UCSD-AML1 (cell line): Measurements from ENCODE around the gene STARD4.

ENCODE experiments used
- DNase-seq: peaks from one replicate; lab custom pipeline; 2025; ENCODE audit not compliant: unreplicated experiment; lab: John Stamatoyannopoulos, UW

Gene STARD4

DNA sequence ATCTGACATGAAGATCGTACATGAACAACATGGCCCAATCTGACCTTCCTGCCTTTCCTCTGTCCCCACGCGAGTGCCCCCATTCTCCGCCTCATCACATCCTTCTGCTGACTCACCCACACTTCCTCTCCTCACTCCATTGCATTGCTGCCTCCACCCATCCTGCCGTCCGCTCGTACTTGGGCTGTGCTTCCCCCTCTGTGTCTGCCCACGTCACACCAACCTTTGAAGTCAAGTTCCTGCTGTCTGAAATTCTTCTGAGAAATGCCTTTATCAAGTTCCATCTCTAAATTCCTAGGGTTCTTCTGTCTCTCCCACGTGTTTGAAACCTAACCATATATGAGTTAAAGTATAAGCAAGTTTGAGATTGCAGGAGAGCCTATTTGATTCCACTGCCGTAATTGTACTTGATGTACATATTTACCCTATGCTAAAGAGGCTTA is 18.0 kb upstream of the STARD4 start:
- DNase-seq, result peak; percentile 82

DNA sequence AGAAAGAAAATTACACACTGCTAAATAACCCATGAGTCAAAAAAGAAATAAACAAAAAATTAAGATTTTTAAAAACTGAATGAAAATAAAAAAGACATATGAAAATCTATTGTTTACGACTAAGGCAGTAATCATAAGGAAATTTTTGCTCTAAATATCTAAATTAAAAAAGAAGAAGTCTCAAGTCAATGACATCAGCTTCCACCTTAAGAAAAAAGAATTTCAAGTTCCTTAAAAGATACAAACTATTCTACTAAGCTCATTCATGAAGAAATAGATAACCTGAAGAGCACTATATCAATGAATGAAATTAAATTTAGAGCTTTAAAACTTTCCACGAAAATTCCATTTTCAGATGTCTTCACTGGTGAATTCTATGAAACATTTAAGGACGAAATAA is 15.7 kb upstream of the STARD4 start:
- DNase-seq, result no peak

DNA sequence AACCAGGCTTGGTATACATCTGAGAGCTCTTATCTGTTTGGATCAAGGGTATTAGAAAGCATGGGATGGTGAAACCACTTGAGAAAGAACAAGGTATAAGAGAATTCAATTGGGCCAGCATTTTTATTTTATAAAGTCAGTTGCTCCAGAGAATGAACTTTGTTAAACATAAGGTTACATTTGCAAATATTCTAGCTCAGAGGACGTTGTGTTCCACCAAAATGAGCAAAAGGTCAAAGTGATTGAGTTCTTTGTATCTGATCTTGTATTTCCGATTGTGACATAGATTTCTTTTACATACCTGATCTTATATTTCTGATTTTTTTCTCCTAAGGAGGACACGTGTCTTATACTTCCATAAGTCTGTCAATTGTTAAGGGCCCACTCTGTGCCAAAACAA is 8.6 kb upstream of the STARD4 start:
- no peak for DNase-seq

DNA sequence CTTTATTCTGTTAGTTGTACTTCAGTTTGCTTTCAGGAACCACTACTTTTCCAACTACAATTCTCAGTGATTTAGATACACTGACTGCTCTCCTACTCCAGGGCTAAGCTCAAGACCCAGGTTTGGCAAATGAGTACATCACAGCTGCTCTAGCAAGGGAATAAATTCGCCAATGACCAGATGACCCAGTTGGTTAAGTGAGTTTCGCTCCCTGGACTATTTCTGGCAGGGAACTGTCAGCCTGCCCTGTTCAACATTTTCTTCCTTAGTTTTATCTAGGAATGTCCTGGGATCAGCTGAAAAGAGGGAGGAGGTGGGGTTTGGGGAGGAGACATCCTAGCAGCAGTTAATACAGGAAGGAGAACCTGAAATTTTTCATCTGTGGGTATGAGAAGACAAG is 6.4 kb upstream of the STARD4 start:
- no peak for DNase-seq

DNA sequence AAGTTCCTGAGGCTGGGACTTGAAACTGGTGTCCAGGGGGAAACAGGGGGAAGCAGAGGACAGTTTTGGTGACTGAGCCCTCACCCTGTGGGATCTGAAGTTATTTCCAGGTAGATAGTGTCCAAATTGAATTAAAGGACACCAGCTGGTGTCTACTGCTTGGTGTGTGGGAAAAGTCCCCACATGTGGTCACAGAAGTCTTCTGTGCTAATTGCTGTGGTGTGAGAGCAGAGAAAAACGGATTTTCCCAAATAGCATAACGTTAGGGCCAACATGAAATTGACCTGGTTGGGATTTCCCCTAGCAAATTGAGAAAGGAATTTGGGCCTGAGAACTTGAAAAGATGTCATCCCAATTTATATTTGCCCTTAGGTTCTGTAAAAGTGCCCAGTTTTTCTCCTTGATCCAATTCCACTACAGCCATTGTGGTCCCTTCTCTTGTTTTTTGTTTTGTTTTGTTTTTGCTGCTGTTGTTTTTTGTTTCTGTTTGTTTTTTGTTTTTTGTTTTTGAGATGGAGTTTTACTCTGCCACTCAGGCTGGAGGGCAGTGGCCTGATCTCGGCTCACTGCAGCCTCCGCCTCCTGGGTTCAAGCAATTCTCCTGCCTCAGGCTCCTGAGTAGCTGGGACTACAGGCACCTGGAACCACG is 5.6 kb upstream of the STARD4 start:
- no peak for DNase-seq

DNA sequence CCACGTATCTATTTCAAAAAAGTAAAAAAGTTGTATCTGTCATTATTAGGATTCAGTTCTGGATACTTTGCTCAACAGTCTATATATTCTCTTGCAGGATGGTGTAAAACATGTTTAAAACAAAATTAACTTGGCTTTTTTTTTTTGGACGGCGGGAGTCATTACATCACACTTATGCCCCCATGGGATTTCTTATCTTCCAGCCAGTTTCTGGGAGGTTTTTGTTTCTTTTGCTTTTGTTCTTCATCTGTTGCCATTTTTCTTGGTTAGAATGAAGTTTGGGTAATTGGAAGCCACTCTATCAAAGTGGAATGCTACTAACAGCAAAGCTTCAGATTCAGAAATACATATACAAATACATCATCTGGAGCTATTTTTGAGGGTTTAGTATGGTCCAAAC is 1.8 kb upstream of the STARD4 start:
- DNase-seq, result no peak

DNA sequence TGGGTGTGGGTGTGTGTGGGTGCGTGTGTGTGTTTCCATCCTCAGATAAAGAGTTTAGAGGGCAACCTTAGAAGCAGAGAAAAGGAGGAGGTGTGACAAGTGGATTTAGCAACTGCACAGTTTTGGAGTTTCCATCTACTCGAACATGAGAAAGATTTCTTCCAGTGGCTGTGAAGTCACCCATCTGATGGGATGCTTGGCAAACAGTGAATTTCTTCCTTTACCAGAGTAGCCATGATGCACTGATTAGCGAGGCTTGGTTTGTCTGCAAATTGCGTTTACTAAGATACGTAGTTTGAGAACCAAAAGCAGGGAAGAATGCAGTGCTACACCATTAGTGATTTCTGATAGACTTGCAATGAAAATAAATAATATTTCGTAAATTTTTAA is 791 bp upstream of the STARD4 start:
- DNase-seq, result no peak

DNA sequence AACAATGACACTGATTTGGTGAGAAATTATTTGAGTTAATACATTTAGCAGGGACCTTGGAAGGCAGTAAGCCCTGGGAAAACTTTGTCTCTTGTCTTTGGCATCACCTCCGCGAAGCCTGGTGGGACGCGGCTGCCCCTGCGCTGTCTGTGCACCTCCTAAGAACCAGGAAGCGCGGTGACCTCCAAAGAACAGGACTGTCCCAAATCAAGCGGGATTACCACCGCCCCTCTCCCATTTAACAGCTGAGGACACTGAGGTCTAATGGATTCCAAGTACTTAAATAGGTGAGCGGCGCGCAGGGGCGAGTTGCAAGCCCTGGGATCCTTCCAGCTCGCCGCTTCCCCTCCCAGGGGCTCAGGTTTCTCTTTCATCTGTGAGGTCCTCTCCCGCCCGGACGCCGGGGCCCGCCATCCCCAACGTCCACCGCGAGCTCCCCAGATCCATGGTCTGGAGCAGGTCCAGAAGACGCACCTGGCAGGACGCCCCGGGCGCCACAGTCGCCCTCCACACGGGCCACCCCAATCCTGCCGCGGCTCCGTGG is 432 bp downstream of the STARD4 start:
- DNase-seq, result no peak

DNA sequence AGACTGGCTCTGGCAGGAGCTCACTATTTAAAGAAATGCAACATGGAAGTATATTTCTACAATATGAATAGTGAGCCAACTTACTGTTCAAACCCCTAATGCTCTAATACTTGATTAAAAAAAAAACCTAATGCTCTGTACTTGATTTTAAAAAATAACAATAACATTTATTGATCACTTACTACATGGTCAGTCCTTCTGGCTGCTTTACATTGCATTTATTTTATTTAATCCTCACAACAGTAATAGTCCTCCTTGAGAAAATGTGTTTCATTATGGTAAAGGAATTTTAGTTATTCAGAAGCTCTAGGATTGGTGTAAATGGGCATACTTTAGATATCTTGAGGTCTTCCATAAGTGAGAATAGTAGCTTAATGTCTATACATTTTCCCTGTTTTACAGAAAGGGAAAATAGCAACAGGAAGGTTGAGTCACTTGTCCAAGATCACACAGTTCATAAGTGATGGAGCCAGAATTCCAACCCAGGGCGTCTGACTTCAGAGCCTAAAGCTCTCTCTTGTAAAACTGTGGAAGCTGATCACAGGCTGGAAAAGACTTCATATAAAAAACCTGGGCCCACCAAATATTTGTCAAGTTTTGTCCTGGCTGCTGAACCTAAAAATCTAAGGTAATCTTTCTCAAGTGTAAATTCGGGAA is 1.0 kb downstream of the STARD4 start:
- no peak for DNase-seq

DNA sequence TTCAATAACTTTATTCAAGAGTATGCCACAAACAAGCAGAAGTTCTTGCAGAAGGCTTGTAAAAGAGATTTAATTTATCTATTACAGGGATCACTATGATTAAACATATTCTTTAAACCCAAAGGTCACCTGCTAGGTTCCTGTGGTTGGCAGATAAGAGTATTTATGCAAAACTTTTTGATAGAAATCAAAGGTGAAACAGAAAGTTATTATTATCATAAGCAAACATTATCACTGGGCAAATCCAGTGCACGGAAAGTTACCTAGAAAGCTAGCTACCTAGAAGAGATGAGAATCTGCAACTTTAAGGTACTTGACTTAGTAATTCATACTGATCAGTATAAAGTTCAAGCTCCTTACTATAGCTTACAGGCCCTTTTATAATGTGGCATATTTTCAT is 3.2 kb downstream of the STARD4 start:
- no peak for DNase-seq

DNA sequence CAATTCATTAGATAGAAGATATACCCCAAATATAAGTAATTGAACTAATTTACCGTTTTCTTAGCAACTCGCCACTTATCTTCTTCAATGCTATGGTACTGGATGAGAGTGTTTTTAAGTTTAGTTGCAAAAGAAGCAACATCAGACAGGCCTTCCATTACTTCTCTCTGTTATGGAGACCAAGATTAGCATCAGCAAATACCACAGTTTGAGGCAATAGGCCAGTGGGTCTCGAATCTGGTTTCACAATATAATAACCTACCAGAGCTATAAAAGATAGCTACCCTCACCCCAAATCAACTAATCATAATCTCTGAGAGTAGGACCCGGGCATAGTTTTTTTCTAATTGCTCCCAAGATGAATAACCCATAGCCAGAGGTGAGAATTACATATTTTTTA is 5.1 kb downstream of the STARD4 start:
- DNase-seq, result no peak

DNA sequence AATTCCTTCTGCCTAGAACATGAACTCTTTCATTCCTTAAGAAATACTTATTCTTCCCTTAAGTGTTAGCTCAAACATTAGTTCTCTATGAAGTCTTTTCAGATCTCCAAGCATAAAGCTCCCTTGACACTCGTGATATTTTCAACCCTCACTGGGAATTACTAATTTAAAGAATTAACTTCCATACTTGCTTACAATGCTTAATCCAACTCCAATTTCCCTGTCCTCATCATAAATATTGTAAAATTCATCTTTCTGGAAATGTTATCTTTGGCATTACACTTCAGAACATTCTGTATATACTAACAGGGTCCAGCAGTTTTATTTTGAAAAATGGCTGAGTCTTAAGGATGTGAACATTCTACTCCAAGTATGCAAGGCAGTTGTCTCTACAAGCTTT is 7.2 kb downstream of the STARD4 start:
- no peak for DNase-seq

DNA sequence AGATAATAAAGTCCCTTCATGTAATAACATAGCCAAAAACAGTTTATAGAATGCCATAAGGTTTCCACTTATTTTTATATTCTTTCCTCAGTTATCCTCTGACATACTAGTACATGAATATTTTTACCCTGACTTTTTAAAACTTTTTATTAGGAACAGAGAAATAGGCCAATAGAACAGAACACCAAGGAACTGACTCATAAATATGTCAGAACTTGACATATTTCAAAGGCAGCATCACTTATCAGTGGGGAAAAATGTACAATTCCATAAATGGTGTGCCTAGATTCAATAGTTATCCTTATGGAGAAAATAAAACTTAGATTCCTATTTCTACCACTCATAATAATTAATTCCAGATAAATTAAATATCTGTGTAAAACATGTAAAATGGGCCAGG is 9.4 kb downstream of the STARD4 start:
- DNase-seq, result no peak

DNA sequence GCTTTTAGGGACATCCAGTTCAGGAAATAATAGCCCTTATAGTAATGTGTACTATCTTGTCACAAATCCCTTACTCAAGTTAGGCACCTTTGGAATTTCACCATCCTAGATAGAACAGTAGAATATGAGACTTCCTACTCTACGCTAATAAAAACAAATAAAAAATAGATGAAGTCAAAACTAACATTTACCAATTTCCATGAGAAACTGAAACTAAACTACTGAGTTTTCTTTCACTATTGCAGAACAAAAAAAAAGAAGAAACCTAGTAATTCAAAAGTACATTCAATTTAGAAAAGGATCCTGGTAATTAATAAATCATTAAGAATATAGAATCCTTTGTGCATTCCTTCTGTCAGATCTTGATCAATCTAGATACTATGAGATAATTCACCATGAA is 14.0 kb downstream of the STARD4 start:
- no peak for DNase-seq

DNA sequence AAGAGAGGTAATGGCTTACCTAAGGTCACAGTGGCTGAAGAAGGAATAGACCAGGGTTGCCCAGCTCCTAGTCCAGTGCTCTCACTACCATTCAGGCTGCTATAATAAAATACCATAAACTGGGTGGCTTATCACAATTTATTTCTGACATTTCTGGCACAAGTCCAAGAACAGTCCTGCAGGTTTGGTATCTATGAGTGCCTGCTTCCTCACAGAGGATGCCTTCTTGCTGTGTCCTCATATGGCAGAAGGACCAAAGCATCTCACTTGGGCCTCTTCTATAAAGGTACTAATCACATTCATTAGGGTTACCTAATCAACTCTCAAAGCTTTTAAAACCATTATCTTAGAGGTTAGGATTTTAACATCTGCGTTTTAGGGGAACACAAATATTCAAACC is 17.2 kb downstream of the STARD4 start:
- DNase-seq, result no peak

DNA sequence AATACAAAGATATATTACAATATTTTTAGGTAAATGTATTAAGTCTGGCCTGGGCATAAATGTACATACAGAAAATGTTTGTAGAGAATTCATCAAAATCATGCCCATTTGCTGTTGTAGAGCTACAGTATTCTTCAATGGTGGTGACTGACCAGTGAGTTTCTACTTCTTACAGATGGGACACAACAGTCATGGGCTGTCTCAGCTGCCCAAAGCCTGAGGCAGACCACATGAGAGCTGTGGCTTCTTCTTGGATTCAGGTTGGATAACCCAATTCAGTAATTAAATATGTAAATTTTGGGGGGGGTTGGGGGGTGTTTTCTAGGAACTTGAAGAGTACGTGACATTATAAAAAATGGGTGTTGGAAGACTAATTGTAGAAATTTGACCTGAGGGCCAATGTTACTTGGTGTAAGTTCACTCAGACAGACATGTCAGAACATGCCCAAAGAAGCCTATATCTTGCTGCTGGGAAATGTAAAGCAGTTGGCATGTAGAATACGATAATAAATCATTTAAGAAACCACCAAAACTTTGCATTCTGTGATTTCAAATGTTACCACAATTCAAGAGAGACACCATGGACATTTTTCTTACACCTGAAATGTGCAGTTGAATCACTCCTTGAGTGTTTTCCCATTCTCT is 17.9 kb downstream of the STARD4 start:
- no peak for DNase-seq

DNA sequence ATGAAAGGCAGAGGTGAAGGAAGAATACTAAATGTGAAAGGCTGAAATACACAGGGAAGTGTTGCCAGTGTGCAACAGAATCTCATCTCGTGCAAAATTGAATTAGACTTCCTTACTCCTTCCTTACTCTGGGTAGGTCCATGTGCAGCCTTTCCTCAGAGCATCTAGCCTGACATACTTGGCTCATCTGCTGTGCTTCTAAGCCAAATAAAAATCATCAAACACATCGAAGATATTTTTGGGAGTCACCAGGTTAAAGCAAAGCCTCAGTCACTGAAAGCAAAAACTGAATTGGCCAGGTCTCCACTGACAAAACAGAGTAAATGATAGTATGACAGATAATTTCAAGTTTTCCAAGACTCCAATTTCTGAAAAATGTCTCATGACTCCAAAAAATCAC is 19.3 kb downstream of the STARD4 start:
- no peak for DNase-seq

DNA sequence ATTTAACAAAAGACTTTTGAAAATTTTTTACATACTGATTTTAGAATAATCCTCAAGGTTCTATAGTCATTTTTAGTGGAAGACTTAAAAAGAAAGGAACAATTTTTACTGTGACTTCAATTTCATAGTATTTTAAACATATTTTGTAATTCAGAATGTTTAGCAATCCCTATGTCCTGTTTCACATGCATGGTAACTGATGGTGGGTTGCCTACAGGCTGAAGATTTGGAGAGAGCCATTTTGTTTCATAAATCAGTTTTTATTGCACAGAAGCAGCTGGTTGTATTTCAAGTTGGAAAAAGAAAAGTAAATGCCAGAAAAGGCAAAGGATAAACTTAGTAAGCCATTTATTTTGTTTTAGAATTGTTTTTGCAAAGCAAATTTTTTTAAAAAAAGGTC is 24.0 kb downstream of the STARD4 start:
- no peak for DNase-seq

DNA sequence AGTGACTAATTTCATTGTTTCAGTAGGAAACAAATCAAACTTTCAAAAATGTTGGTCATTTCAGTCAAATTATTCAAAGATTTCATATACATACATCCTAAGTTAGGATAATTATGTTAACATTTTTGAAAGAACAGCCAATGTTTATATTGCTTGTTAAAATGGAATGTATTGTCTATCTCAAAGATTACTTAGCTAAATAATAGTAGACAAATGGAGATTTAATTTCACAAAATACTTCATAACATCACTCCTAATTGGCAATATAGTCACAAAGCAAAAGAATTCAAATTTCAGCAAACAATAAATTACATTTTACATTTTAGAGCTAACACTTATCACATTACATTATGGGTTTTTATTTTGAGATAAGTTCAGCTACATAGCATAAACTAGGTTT is 25.4 kb downstream of the STARD4 start:
- DNase-seq, result no peak

DNA sequence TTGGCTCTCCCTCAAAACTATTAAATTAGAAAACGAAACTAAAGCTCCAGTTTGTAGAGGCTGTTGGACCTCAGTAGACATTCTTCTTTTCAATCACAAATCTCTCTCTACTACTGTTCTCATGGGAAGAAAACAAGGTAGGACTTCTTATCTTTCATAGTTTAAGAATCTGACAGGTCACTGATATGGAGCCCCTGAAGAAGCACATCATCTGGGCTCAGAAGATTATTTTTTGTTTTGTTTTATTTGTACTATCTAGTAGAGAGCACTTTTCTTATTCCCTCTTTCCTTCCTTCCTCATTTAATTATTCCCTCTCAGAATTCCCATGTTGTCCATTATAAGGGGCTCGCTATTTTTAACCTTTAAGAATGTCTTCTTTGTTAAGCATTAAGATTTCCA is 26.3 kb downstream of the STARD4 start:
- DNase-seq, result no peak

DNA sequence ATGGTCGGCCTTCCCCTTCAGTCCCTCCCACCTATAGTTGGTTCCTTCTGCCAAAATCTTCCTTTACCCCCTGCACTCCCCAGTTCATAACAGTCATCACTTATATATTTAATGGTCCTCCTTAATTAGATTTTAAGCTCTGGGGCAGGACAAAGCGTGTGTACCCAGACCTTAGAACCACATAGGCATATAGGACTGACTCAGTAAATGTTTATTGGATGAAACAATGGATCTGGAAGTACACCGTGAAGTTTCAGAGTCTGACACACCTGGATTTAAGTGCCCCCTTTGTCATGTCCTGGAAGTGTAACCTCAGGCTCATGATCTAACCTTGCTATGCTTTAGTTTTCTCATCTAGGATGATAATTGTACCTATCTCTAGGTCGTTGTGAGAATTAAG is 32.0 kb downstream of the STARD4 start:
- no peak for DNase-seq

DNA sequence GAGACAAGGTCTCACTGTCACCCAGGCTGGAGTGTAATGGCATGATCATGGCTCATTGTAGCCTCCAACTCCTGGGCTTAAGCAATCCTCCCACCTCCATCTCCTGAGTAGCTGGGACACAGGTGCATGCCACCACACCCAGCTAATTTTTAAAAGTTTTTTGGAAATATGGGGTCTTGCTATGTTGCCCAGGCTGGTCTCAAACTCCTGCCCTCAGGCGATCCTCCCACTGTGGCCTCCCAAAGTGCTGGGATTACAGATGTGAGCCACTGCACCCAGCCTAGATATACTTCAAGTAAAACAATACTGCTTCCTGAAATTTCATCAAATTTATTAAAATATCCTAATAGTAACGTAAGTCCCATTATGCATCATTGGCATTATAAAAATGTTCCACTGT is 33.4 kb downstream of the STARD4 start:
- DNase-seq, result no peak
